Progenitor cell of endocrine pancreas (in vitro differentiated cells): ENCODE results near the gene ZKSCAN3. TPM values are rescaled to one million over a fixed set of nuclear protein-coding genes. Genes with fewer than 3 reads are reported as not detected.

Experiments
- DNase-seq: peaks from one replicate; pipeline ENCODE4 v3.0.0; 2021; ENCODE audit warnings: low spot score; ENCODE audit not compliant: unreplicated experiment
- H3K27ac Mint-ChIP-seq: 2 replicates; pipeline ENCODE4 v1.8.0; 2021; ENCODE audit warnings: mild to moderate bottlenecking, moderate library complexity, mixed read lengths
- H3K27me3 Mint-ChIP-seq: 2 replicates; pipeline ENCODE4 v1.8.0; 2021; ENCODE audit warnings: mixed read lengths
- H3K36me3 Mint-ChIP-seq: 2 replicates; pipeline ENCODE4 v1.8.0; 2022; ENCODE audit warnings: mixed read lengths; ENCODE audit not compliant: insufficient read depth
- H3K4me1 Mint-ChIP-seq: 2 replicates; pipeline ENCODE4 v1.8.0; 2021; ENCODE audit warnings: low read depth, mixed read lengths
- H3K4me3 Mint-ChIP-seq: 2 replicates; pipeline ENCODE4 v1.8.0; 2021; ENCODE audit warnings: low read depth, mild to moderate bottlenecking, moderate library complexity, mixed read lengths
- H3K9me3 Mint-ChIP-seq: 2 replicates; pipeline ENCODE4 v1.8.0; 2021; ENCODE audit warnings: low read depth, mixed read lengths
- total RNA-seq: library from RNA; stranded (reverse); gene quantifications from 2 replicates; pipeline ENCODE4 v1.2.1, GENCODE V29; 2021
- TF ChIP-seq, protein P1 (sequence below): fragments of 200-600 bp; sonication (generic); IDR thresholded peaks from one replicate; pipeline ENCODE4 v1.5.0; 2021; ENCODE audit warnings: antibody characterized with exemption, mild to moderate bottlenecking; ENCODE audit not compliant: unreplicated experiment

ZKSCAN3 gene
- total RNA-seq, 1 donor from 2014 or later: 19.7 TPM

GRCh38 chr6:28347119-28347518, 2.6 kb upstream of the ZKSCAN3 start:
- peaks cover 6% of the 10 kb centered on the region for H3K27me3 Mint-ChIP-seq
- no peaks in the 10 kb centered on the region for H3K9me3 Mint-ChIP-seq

DNA sequence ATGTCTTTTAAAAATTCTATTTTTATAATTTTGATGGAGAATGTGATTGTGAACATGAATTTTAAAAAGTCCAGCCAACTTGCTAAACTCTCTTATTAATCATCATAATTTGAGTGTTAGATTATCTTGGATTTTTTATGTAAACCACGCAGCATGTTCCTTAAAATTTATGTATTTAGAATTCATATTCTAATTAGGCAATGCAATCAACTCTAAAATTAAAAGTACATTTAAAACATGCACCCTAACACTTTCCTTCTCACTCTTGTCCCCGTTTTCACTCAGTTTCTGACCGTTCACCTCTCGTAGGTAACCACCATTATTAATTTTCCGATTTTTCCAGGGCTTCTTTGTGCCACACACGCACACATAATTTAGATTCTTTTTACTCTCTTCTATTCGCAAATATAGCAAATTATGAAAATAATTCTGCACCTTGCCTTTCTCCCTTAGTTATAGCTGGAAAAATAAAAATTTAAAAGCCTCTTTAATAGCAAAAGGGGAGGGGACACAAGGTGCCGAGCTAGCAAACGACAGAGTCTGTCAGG, 329 bp upstream of the ZKSCAN3 start:
- peaks cover 7% of the 10 kb centered on the region for H3K36me3 Mint-ChIP-seq
- TF ChIP-seq, protein P1, sequence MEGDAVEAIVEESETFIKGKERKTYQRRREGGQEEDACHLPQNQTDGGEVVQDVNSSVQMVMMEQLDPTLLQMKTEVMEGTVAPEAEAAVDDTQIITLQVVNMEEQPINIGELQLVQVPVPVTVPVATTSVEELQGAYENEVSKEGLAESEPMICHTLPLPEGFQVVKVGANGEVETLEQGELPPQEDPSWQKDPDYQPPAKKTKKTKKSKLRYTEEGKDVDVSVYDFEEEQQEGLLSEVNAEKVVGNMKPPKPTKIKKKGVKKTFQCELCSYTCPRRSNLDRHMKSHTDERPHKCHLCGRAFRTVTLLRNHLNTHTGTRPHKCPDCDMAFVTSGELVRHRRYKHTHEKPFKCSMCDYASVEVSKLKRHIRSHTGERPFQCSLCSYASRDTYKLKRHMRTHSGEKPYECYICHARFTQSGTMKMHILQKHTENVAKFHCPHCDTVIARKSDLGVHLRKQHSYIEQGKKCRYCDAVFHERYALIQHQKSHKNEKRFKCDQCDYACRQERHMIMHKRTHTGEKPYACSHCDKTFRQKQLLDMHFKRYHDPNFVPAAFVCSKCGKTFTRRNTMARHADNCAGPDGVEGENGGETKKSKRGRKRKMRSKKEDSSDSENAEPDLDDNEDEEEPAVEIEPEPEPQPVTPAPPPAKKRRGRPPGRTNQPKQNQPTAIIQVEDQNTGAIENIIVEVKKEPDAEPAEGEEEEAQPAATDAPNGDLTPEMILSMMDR: no peak
- peaks cover 6% of the 10 kb centered on the region for H3K27me3 Mint-ChIP-seq
- peak overlapping the region; percentile 95 for H3K4me3 Mint-ChIP-seq
- H3K4me1 Mint-ChIP-seq: peaks cover 18% of the 10 kb centered on the region
- H3K27ac Mint-ChIP-seq: peak overlapping the region; percentile 97
- no peaks in the 10 kb centered on the region for H3K9me3 Mint-ChIP-seq
- DNase-seq: no peak

More at GRCh38 chr6:28347119-28347518, 2.6 kb upstream of the ZKSCAN3 start:
- DNase-seq: no peak
- Mint-ChIP-seq H3K4me1 (peaks cover 17% of the 10 kb centered on the region), H3K36me3 (peaks cover 2% of the 10 kb centered on the region), H3K27ac (no peak overlapping the region), H3K4me3 (no peak overlapping the region)
- TF ChIP-seq, protein P1: no peak

DNA sequence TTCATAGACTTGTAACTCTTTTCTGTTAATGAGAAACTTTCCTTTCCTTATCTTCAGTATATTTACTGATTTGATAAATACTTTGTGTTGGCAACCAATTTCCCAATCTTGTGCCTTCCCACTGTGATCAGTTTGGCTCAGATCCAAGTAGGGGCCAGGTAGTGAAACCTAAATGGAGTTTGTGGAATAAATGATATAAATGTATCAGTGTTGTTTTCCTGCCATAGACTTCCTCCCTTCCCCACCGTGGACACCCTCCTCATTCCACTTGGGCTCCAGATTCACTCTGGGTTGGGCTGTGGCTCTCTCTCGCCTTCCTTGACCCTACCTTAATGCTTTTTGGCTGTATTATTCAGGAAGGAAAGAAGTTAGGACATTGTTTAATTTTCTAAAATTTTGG, 1.3 kb downstream of the ZKSCAN3 start:
- H3K27me3 Mint-ChIP-seq: peaks cover 6% of the 10 kb centered on the region
- H3K4me3 Mint-ChIP-seq: peak overlapping the region; percentile 95
- TF ChIP-seq, protein P1: no peak
- H3K4me1 Mint-ChIP-seq: peaks cover 26% of the 10 kb centered on the region
- peak overlapping the region; percentile 97 for H3K27ac Mint-ChIP-seq
- no peaks in the 10 kb centered on the region for H3K9me3 Mint-ChIP-seq
- DNase-seq: no peak
- H3K36me3 Mint-ChIP-seq: peaks cover 7% of the 10 kb centered on the region

DNA sequence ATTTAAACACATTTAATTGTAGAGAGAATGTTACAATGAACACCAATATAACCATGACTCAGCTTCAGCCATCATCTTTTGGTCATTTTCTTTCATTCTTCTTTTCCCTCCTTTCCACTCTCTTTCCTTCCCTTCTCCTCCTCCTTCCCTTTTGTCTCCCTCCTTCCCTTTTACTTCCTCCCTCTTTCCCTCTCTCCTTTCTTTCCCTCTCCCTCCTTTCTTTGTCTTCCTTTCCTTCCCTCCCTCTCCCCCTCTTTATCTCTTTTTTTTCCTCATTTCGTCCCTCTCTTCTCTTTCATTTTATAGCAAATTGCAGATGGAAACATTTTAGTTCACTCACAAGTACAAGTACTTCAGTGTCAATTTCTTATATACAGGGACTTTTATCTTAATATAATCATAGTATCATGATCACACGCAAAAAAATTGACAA, 1.8 kb downstream of the ZKSCAN3 start:
- TF ChIP-seq, protein P1: no peak
- no peak for DNase-seq
- H3K27me3 Mint-ChIP-seq: peaks cover 5% of the 10 kb centered on the region
- no peaks in the 10 kb centered on the region for H3K9me3 Mint-ChIP-seq
- H3K36me3 Mint-ChIP-seq: peaks cover 7% of the 10 kb centered on the region
- peak overlapping the region; percentile 97 for H3K27ac Mint-ChIP-seq
- peaks cover 27% of the 10 kb centered on the region for H3K4me1 Mint-ChIP-seq
- peak overlapping the region; percentile 95 for H3K4me3 Mint-ChIP-seq

GRCh38 chr6:28353356-28353755, 3.6 kb downstream of the ZKSCAN3 start:
- Mint-ChIP-seq H3K27me3 (no peaks in the 10 kb centered on the region), H3K9me3 (no peaks in the 10 kb centered on the region), H3K36me3 (peaks cover 7% of the 10 kb centered on the region), H3K27ac (no peak overlapping the region), H3K4me1 (peaks cover 27% of the 10 kb centered on the region), H3K4me3 (no peak overlapping the region)
- TF ChIP-seq, protein P1: no peak
- DNase-seq: no peak
